Measurements from ENCODE around the gene TMEM132D.

TMEM132D gene

GRCh38 chr12:129237881-129238280 lies 665.9 kb downstream of the TMEM132D start:
- TF ChIP-seq GATA1 (IDR thresholded peaks at IDR 0.05; ENCODE audit: low read depth, low read length): no peak
- TF ChIP-seq POLR2A (IDR thresholded peaks at IDR 0.05; ENCODE audit: low read length): no peak
- no peak for DNase-seq

- no peak for DNase-seq
- TF ChIP-seq GATA1 (IDR thresholded peaks at IDR 0.05; ENCODE audit: low read depth, low read length): no peak
- TF ChIP-seq POLR2A (IDR thresholded peaks at IDR 0.05; ENCODE audit: low read length): no peak
These were observed 669.6 kb downstream of the TMEM132D start for GRCh38 chr12:129234209-129234608.

GRCh38 chr12:129231491-129231890 lies 672.3 kb downstream of the TMEM132D start:
- no peak for DNase-seq
- TF ChIP-seq POLR2A (IDR thresholded peaks at IDR 0.05; ENCODE audit: low read length): no peak
- no peak for TF ChIP-seq GATA1 (IDR thresholded peaks at IDR 0.05; ENCODE audit: low read depth, low read length)

GRCh38 chr12:129230995-129231394 lies 672.8 kb downstream of the TMEM132D start:
- DNase-seq: no peak
- TF ChIP-seq GATA1 (IDR thresholded peaks at IDR 0.05; ENCODE audit: low read depth, low read length): no peak
- TF ChIP-seq POLR2A (IDR thresholded peaks at IDR 0.05; ENCODE audit: low read length): no peak

- TF ChIP-seq POLR2A (IDR thresholded peaks at IDR 0.05; ENCODE audit: low read length) (no peak), GATA1 (IDR thresholded peaks at IDR 0.05; ENCODE audit: low read depth, low read length) (no peak)
- DNase-seq: no peak
These were observed 677.0 kb downstream of the TMEM132D start for GRCh38 chr12:129226851-129227250.

- TF ChIP-seq GATA1 (IDR thresholded peaks at IDR 0.05; ENCODE audit: low read depth, low read length) (no peak), POLR2A (IDR thresholded peaks at IDR 0.05; ENCODE audit: low read length) (no peak)
- no peak for DNase-seq
These were observed 677.8 kb downstream of the TMEM132D start for GRCh38 chr12:129226005-129226404.

- TF ChIP-seq GATA1 (IDR thresholded peaks at IDR 0.05; ENCODE audit: low read depth, low read length) (no peak), POLR2A (IDR thresholded peaks at IDR 0.05; ENCODE audit: low read length) (no peak)
- DNase-seq: no peak
These were observed 688.3 kb downstream of the TMEM132D start for GRCh38 chr12:129215556-129215955.

GRCh38 chr12:129213551-129213950 lies 690.3 kb downstream of the TMEM132D start:
- TF ChIP-seq GATA1 (IDR thresholded peaks at IDR 0.05; ENCODE audit: low read depth, low read length) (no peak), POLR2A (IDR thresholded peaks at IDR 0.05; ENCODE audit: low read length) (no peak)

DNA sequence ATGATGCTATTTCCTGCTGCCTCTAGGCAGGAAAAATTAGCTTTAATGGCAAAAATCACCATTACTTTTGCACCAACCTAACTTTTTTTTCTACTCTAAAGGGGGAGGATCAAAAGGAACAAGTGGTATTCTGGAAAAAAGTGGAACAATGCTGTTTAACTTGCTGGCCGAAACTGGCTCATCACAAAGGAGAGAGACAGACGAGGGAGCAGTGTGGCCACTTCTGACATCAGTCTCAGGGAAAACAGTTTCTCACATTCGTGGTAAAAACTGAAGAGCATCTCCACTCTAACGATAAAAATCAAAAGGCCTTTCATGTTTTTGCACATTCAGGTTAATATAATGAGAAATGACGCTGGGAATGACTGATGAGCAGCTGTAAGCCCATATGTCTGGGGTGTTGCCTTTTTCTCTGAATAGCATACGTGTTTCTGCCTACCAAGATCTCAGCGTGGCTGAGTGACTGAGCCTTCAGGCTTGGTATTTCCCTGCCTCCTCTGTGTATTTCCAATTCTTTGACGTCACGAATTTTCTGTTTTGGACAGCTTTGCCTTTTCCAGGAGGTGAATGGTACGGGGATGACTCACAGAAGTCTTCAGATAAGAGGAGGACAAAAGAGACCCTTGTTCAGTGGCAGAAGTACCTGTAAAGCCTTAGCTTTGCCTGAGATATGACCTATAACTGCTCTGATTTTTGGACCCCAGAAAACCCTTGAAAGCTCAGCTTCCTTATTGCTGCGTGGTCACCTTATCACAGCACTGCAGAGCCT lies 691.8 kb downstream of the TMEM132D start:
- TF ChIP-seq POLR2A (IDR thresholded peaks at IDR 0.05; ENCODE audit: low read length) (no peak), GATA1 (IDR thresholded peaks at IDR 0.05; ENCODE audit: low read depth, low read length) (no peak)
- no peak for DNase-seq

More at GRCh38 chr12:129213551-129213950, 690.3 kb downstream of the TMEM132D start:
- no peak for DNase-seq

GRCh38 chr12:129208566-129208965 lies 695.3 kb downstream of the TMEM132D start:
- TF ChIP-seq POLR2A (IDR thresholded peaks at IDR 0.05; ENCODE audit: low read length) (no peak), GATA1 (IDR thresholded peaks at IDR 0.05; ENCODE audit: low read depth, low read length) (no peak)
- DNase-seq: no peak

DNA sequence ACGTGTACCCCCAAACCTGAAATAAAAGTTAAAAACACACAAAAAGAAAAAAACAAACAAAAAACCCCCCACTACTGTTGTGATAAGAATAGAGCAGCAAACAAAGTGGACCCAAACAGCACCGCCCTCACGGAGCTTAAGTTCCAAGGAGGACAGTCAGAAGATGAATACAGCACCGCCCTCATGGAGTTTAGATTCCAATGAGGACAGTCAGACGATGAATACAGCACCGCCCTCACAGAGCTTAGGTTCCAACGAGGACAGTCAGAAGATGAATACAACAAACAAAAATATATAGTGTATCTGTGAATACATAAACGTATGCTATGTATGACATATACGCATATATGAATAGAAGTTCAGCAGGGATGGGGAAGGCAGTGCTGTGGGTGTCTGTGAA lies 696.7 kb downstream of the TMEM132D start:
- TF ChIP-seq POLR2A (IDR thresholded peaks at IDR 0.05; ENCODE audit: low read length) (no peak), GATA1 (IDR thresholded peaks at IDR 0.05; ENCODE audit: low read depth, low read length) (no peak)
- no peak for DNase-seq

GRCh38 chr12:129203456-129203855 lies 700.4 kb downstream of the TMEM132D start:
- TF ChIP-seq POLR2A (IDR thresholded peaks at IDR 0.05; ENCODE audit: low read length): no peak
- TF ChIP-seq GATA1 (IDR thresholded peaks at IDR 0.05; ENCODE audit: low read depth, low read length): no peak
- DNase-seq: no peak

DNA sequence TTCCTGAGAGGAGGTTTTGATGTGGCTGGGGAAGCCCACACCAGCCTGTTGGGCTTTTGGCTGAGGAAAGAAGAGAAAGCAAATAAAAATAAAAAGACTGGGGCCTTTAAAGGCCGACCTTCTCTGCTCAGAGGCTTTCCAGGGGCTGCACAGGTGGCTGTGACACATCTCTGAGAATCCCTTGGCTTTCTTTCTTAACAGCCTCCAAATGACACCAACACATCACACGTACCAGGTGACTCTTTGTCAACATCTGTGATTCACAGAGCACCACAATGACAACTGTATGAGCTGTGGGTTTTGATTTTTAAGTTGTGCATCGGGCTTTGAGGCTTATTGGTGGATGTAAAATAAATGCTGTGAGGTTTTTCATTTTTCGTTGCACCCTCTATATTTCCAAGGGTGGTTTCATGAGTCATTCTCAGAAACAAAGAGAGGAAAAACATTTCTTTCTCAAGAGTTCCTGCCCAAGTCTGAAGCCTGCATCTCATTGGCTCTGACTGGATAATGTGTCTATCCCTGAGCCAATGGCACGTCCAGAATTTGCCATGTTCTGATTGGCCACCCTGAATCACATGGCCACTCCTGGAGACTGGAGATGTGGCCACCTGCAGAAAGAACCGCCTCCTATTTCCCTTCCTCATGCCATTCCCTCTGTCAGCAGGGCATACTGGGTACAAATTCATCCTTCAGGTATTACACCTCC lies 701.6 kb downstream of the TMEM132D start:
- DNase-seq: no peak
- TF ChIP-seq POLR2A (IDR thresholded peaks at IDR 0.05; ENCODE audit: low read length) (no peak), GATA1 (IDR thresholded peaks at IDR 0.05; ENCODE audit: low read depth, low read length) (no peak)

- TF ChIP-seq POLR2A (IDR thresholded peaks at IDR 0.05; ENCODE audit: low read length) (no peak), GATA1 (IDR thresholded peaks at IDR 0.05; ENCODE audit: low read depth, low read length) (no peak)
- no peak for DNase-seq
These were observed 702.8 kb downstream of the TMEM132D start for GRCh38 chr12:129201029-129201428.

DNA sequence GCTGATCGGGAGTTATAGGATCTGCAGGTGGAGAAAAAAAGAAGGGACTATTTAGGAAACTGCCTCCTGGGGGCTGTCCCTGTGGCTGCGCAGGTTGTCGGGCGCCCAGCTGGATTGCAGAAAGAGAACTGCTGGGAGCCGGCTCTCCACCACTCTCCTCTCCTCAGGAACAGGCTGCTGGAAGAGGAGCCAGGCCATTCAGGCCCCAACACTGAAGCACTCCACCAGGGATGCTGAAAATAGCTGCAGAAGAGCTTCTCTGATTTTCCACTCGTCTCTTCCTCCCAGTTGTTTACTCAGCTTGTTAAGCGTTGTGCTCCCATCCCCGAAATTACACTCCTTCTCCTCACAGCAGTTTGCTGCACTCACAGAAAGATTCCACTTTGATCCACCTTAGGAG lies 703.2 kb downstream of the TMEM132D start:
- TF ChIP-seq GATA1 (IDR thresholded peaks at IDR 0.05; ENCODE audit: low read depth, low read length): no peak
- DNase-seq: no peak

Measured in erythroblast (primary cell).